ENCODE measurements around the gene AHNAK. TPM values are rescaled to one million over a fixed set of nuclear protein-coding genes. Genes with fewer than 3 reads are reported as not detected.
"Not testable (repeated sequence)": the region's sequence is repeated elsewhere in the genome, so short reads cannot be mapped to it uniquely, and the experiment has no call there.

The AHNAK gene
- polyA plus RNA-seq, 1 donor, result 359 TPM

- no peak for DNase-seq
These were observed 26.5 kb upstream of the AHNAK start for GRCh38 chr11:62573006-62573591.

- DNase-seq, result no peak
These were observed 25.8 kb upstream of the AHNAK start for GRCh38 chr11:62572431-62572830.

GRCh38 chr11:62571493-62571892 lies 24.9 kb upstream of the AHNAK start:
- not testable (repeated sequence) for DNase-seq

- DNase-seq, result not testable (repeated sequence)
These were observed 24.3 kb upstream of the AHNAK start for GRCh38 chr11:62570903-62571302.

- DNase-seq, result no peak
These were observed 23.0 kb upstream of the AHNAK start for GRCh38 chr11:62569611-62570010.

GRCh38 chr11:62567018-62567633 lies 20.5 kb upstream of the AHNAK start:
- no peak for DNase-seq

- no peak for DNase-seq
These were observed 19.6 kb upstream of the AHNAK start for GRCh38 chr11:62566247-62566646.

GRCh38 chr11:62565100-62565802 lies 18.6 kb upstream of the AHNAK start:
- no peak for DNase-seq

- DNase-seq, result not testable (repeated sequence)
These were observed 15.1 kb upstream of the AHNAK start for GRCh38 chr11:62561677-62562230.

GRCh38 chr11:62560566-62561103 lies 14.0 kb upstream of the AHNAK start:
- no peak for DNase-seq

- not testable (repeated sequence) for DNase-seq
These were observed 13.0 kb upstream of the AHNAK start for GRCh38 chr11:62559626-62560025.

- no peak for DNase-seq
These were observed 12.6 kb upstream of the AHNAK start for GRCh38 chr11:62559204-62559603.

GRCh38 chr11:62558669-62559068 lies 12.1 kb upstream of the AHNAK start:
- DNase-seq, result no peak

GRCh38 chr11:62556875-62557631 lies 10.4 kb upstream of the AHNAK start:
- no peak for DNase-seq

GRCh38 chr11:62556108-62556874 lies 9.7 kb upstream of the AHNAK start:
- DNase-seq, result no peak

GRCh38 chr11:62555464-62556107 lies 9.0 kb upstream of the AHNAK start:
- DNase-seq, result no peak

- DNase-seq, result no peak
These were observed 8.0 kb upstream of the AHNAK start for GRCh38 chr11:62554387-62555167.

- no peak for DNase-seq
These were observed 7.3 kb upstream of the AHNAK start for GRCh38 chr11:62553839-62554361.

GRCh38 chr11:62553080-62553838 lies 6.7 kb upstream of the AHNAK start:
- DNase-seq, result peak; percentile 91

Data from hindlimb muscle (tissue), 1 donor.